ENCODE results near the gene SHH. TPM values are rescaled to one million over a fixed set of nuclear protein-coding genes. Genes with fewer than 3 reads are reported as not detected.
A peak's percentile ranks its signal among the peaks of the same experiment; 100 is the strongest.

The SHH gene
- total RNA-seq, 2 donors from 2014 or later, result 0.05 to 0.10 TPM

DNA sequence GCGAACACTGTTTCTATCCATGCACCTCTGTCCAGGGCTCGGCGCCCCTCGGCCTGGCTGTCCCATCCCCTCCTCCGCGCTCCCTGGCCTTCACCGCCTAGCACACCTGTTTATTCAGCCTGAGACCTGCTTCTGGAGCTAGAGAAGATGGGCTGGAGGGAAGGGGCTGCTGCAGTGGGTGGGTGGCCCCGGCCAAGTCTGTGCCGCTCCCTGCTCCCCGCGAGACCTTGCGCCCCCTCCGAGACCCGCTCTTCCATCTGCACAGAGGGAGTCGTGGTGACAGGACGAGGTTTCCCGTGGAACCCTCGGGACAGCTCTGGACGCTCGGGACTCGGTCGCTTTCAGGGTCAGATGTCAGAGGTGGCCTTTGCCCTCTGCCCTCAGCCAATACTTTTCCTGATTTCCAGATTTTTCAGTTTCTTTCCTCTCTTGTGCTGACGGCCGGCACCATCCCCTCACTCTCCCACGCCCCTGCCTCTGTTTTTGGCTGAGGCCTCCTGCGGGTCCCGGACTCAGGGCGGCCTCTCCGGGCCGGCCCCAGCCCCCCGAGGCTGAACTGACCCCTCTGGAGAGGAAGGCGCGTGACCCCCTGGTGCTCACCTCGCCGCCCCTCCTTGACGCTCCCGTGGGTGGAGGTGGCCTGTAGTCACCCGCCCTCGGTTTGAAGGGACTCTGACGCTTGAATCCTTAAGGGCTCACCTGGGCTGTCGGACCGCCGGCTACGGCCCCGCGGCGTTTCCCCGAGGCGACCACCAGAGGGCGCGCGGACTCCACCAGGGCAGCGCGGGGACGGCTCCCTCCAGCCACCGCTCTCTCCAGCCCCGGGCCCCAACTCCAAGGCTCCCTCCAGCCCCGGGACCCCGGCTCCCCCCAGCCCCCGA, 15.6 kb downstream of the SHH start:
- H3K27ac Mint-ChIP-seq, result no peak overlapping the region
- H3K4me1 Mint-ChIP-seq (ENCODE audit: low read depth), result peaks cover 8% of the 10 kb centered on the region
- H3K36me3 Mint-ChIP-seq (ENCODE audit: insufficient read depth in 2 of 2), result no peaks in the 10 kb centered on the region
- no peak overlapping the region for H3K4me3 Mint-ChIP-seq
- ATAC-seq (replicated peaks in 1 of 2), result peak; percentile 76 to 80
- H3K27me3 Mint-ChIP-seq (ENCODE audit: low read depth), result peaks cover 36% of the 10 kb centered on the region
- DNase-seq, result peak; percentile 67 to 82
- H3K9me3 Mint-ChIP-seq, result no peaks in the 10 kb centered on the region

- no peaks in the 10 kb centered on the region for H3K9me3 Mint-ChIP-seq
- H3K4me1 Mint-ChIP-seq (ENCODE audit: low read depth), result peaks cover 8% of the 10 kb centered on the region
- H3K4me3 Mint-ChIP-seq, result no peak overlapping the region
- DNase-seq (no peak), ATAC-seq (replicated peaks in 1 of 2) (no peak)
- no peaks in the 10 kb centered on the region for H3K36me3 Mint-ChIP-seq (ENCODE audit: insufficient read depth in 2 of 2)
- H3K27me3 Mint-ChIP-seq (ENCODE audit: low read depth), result peaks cover 29% of the 10 kb centered on the region
- H3K27ac Mint-ChIP-seq, result no peak overlapping the region
Measured at GRCh38 chr7:155795951-155796350, 16.3 kb downstream of the SHH start.

- H3K36me3 Mint-ChIP-seq (ENCODE audit: insufficient read depth in 2 of 2), result no peaks in the 10 kb centered on the region
- H3K4me1 Mint-ChIP-seq (ENCODE audit: low read depth), result peaks cover 8% of the 10 kb centered on the region
- H3K27ac Mint-ChIP-seq, result no peak overlapping the region
- DNase-seq (no peak), ATAC-seq (replicated peaks in 1 of 2) (no peak)
- H3K27me3 Mint-ChIP-seq (ENCODE audit: low read depth), result peaks cover 25% of the 10 kb centered on the region
- H3K4me3 Mint-ChIP-seq, result no peak overlapping the region
- no peaks in the 10 kb centered on the region for H3K9me3 Mint-ChIP-seq
Measured at GRCh38 chr7:155795401-155795800, 16.9 kb downstream of the SHH start.

DNA sequence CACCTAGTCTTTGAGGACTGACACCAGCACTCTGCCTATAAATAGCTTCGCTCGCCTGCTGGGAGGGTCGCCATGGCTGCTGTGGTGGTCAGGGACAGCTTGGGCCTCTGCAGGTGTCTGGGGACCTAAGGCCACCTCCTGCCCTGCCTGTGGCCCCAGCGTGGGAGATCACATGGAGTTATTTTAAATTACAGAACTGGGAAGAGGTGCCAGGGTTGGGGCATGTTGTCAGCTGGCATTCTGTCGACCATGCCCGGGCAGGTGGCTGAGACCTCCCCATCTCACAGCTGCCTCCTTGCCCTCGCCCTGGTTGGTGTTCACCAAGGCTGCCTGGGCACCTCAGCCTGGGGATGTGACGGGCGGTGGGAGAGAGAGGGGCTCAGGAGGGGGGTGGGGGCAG, 18.1 kb downstream of the SHH start:
- DNase-seq, result no peak

DNA sequence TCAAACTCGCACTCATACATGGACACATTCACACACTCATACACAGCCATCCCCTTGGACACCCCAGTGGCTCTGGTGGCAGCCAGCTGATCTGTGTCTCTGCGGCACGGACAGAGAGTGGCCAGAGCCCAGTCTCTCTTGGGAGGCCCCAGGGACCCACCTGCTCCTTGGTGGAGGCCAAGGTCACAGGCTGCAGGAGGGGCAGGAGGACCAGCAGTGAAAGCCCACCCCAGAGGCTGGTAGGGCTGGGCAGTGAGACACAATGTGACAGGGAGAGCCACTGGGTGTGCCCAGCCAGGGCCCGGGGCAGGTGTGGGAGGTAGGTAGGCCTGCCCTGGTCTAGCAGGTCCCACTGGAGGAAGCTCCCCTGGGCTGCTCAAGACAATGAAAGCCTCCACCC, 18.5 kb downstream of the SHH start:
- Mint-ChIP-seq H3K27me3 (ENCODE audit: low read depth) (peaks cover 8% of the 10 kb centered on the region), H3K4me1 (ENCODE audit: low read depth) (peaks cover 4% of the 10 kb centered on the region), H3K27ac (no peak overlapping the region), H3K36me3 (ENCODE audit: insufficient read depth in 2 of 2) (no peaks in the 10 kb centered on the region), H3K9me3 (no peaks in the 10 kb centered on the region), H3K4me3 (no peak overlapping the region)
- DNase-seq, result no peak
- no peak for ATAC-seq (replicated peaks in 1 of 2)

More for the DNA sequence above, 18.1 kb downstream of the SHH start:
- Mint-ChIP-seq H3K9me3 (no peaks in the 10 kb centered on the region), H3K4me1 (ENCODE audit: low read depth) (peaks cover 8% of the 10 kb centered on the region), H3K4me3 (no peak overlapping the region), H3K27me3 (ENCODE audit: low read depth) (peaks cover 13% of the 10 kb centered on the region), H3K27ac (no peak overlapping the region), H3K36me3 (ENCODE audit: insufficient read depth in 2 of 2) (no peaks in the 10 kb centered on the region)
- ATAC-seq (replicated peaks in 1 of 2), result no peak

DNA sequence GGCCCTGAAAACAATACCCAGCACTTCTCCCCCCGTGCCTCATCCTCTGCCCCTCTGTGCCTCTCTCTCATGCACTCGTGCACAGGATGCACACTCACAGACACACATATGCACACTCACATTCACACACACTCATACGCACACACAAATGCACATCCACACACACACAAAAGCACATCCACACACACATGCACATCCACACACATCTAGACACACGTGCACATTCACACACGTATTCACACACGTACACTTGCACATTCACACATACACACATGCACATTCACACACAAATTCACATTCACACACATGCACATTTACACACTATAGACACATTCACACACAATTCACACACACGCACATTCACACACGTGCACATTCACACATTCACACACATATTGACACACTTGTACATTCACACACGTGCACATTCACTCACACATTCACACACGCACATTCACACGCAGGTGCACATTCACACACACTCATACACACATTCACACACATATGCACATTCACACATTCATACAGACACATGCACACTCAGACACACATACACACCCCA, 19.2 kb downstream of the SHH start:
- no peak overlapping the region for H3K27ac Mint-ChIP-seq
- H3K27me3 Mint-ChIP-seq (ENCODE audit: low read depth), result peaks cover 2% of the 10 kb centered on the region
- DNase-seq (no peak), ATAC-seq (replicated peaks in 1 of 2) (no peak)
- H3K36me3 Mint-ChIP-seq (ENCODE audit: insufficient read depth in 2 of 2), result no peaks in the 10 kb centered on the region
- H3K9me3 Mint-ChIP-seq, result no peaks in the 10 kb centered on the region
- no peak overlapping the region for H3K4me3 Mint-ChIP-seq
- H3K4me1 Mint-ChIP-seq (ENCODE audit: low read depth), result no peaks in the 10 kb centered on the region

- ATAC-seq (replicated peaks in 1 of 2), result no peak
- H3K27ac Mint-ChIP-seq, result no peak overlapping the region
- H3K4me3 Mint-ChIP-seq, result no peak overlapping the region
- H3K9me3 Mint-ChIP-seq, result no peaks in the 10 kb centered on the region
- no peak for DNase-seq
- no peaks in the 10 kb centered on the region for H3K36me3 Mint-ChIP-seq (ENCODE audit: insufficient read depth in 2 of 2)
- H3K27me3 Mint-ChIP-seq (ENCODE audit: low read depth), result peaks cover 6% of the 10 kb centered on the region
- H3K4me1 Mint-ChIP-seq (ENCODE audit: low read depth), result peaks cover 5% of the 10 kb centered on the region
Measured at GRCh38 chr7:155792315-155792960, 19.8 kb downstream of the SHH start.

- Mint-ChIP-seq H3K27me3 (ENCODE audit: low read depth) (peaks cover 7% of the 10 kb centered on the region), H3K36me3 (ENCODE audit: insufficient read depth in 2 of 2) (no peaks in the 10 kb centered on the region), H3K4me1 (ENCODE audit: low read depth) (peaks cover 5% of the 10 kb centered on the region), H3K4me3 (no peak overlapping the region), H3K9me3 (no peaks in the 10 kb centered on the region), H3K27ac (no peak overlapping the region)
- DNase-seq, result no peak
- no peak for ATAC-seq (replicated peaks in 1 of 2)
Measured at GRCh38 chr7:155791836-155792235, 20.4 kb downstream of the SHH start.

GRCh38 chr7:155791214-155791737, 21.0 kb downstream of the SHH start:
- no peaks in the 10 kb centered on the region for H3K36me3 Mint-ChIP-seq (ENCODE audit: insufficient read depth in 2 of 2)
- H3K4me1 Mint-ChIP-seq (ENCODE audit: low read depth), result peaks cover 5% of the 10 kb centered on the region
- ATAC-seq (replicated peaks in 1 of 2) (no peak), DNase-seq (no peak)
- no peaks in the 10 kb centered on the region for H3K9me3 Mint-ChIP-seq
- H3K27ac Mint-ChIP-seq, result no peak overlapping the region
- peaks cover 10% of the 10 kb centered on the region for H3K27me3 Mint-ChIP-seq (ENCODE audit: low read depth)
- H3K4me3 Mint-ChIP-seq, result no peak overlapping the region

- DNase-seq (no peak), ATAC-seq (replicated peaks in 1 of 2) (no peak)
- H3K27me3 Mint-ChIP-seq (ENCODE audit: low read depth), result peaks cover 16% of the 10 kb centered on the region
- no peaks in the 10 kb centered on the region for H3K36me3 Mint-ChIP-seq (ENCODE audit: insufficient read depth in 2 of 2)
- no peaks in the 10 kb centered on the region for H3K9me3 Mint-ChIP-seq
- H3K4me3 Mint-ChIP-seq, result no peak overlapping the region
- H3K4me1 Mint-ChIP-seq (ENCODE audit: low read depth), result peaks cover 11% of the 10 kb centered on the region
- H3K27ac Mint-ChIP-seq, result no peak overlapping the region
Measured at GRCh38 chr7:155790666-155791065, 21.6 kb downstream of the SHH start.

GRCh38 chr7:155789001-155789725, 23.1 kb downstream of the SHH start:
- H3K4me3 Mint-ChIP-seq, result no peak overlapping the region
- H3K27ac Mint-ChIP-seq, result no peak overlapping the region
- DNase-seq (no peak), ATAC-seq (replicated peaks in 1 of 2) (no peak)
- no peaks in the 10 kb centered on the region for H3K9me3 Mint-ChIP-seq
- H3K36me3 Mint-ChIP-seq (ENCODE audit: insufficient read depth in 2 of 2), result peaks cover 2% of the 10 kb centered on the region in 2 donors
- H3K27me3 Mint-ChIP-seq (ENCODE audit: low read depth), result peaks cover 18% of the 10 kb centered on the region
- H3K4me1 Mint-ChIP-seq (ENCODE audit: low read depth), result peaks cover 11% of the 10 kb centered on the region

- ATAC-seq (replicated peaks in 1 of 2) (peak in 1 of 2 donors; percentile 17), DNase-seq (no peak)
- peaks cover 2 to 4% of the 10 kb centered on the region in 2 donors for H3K36me3 Mint-ChIP-seq (ENCODE audit: insufficient read depth in 2 of 2)
- peaks cover 11% of the 10 kb centered on the region for H3K4me1 Mint-ChIP-seq (ENCODE audit: low read depth)
- no peak overlapping the region for H3K27ac Mint-ChIP-seq
- no peak overlapping the region for H3K4me3 Mint-ChIP-seq
- no peaks in the 10 kb centered on the region for H3K9me3 Mint-ChIP-seq
- peaks cover 18% of the 10 kb centered on the region for H3K27me3 Mint-ChIP-seq (ENCODE audit: low read depth)
Measured at GRCh38 chr7:155788616-155789000, 23.7 kb downstream of the SHH start.

Measured in activated T-cell treated with anti-CD3 and anti-CD28 coated beads, Interleukin-2, amount 50 U/mL, for 72 hours (primary cell).